Esophagus muscularis mucosa (tissue), 4 donors: Measurements from ENCODE around the gene WWOX. TPM values are rescaled to one million over a fixed set of nuclear protein-coding genes. Genes with fewer than 3 reads are reported as not detected.

ENCODE experiments used
- DNase-seq: peaks from one replicate; pipeline ENCODE4 v3.0.0-alpha.2; 2017; ENCODE audit errors: extremely low spot score
- H3K27ac ChIP-seq, 4 donors: fragments of 200-600 bp; sonication (generic); replicated peaks in 1 of 4; 1 replicate in 3 of 4; 2 replicates in 1 of 4; pipeline ENCODE4 v1.5.1; 2016 to 2019; ENCODE audit warnings: mild to moderate bottlenecking in 1 of 4
- H3K27me3 ChIP-seq, 4 donors: fragments of 200-600 bp; sonication (generic); one replicate each; pipeline versions ENCODE4 v1.5.1 to v1.6.0; 2016 to 2019
- H3K36me3 ChIP-seq, 4 donors: fragments of 200-600 bp; sonication (generic); one replicate each; pipeline ENCODE4 v1.5.1; 2016 to 2019
- H3K4me1 ChIP-seq, 4 donors: fragments of 200-600 bp; sonication (generic); one replicate each; pipeline ENCODE4 v1.5.1; 2016 to 2019
- H3K4me3 ChIP-seq, 4 donors: fragments of 200-600 bp; sonication (generic); 1 replicate in 2 of 4; 2 replicates in 2 of 4; pipeline ENCODE4 v1.5.1; 2016 to 2019; ENCODE audit warnings: mild to moderate bottlenecking in 4 of 4, moderate library complexity in 1 of 4
- H3K9me3 ChIP-seq, 4 donors: fragments of 200-600 bp; sonication (generic); 1 replicate in 3 of 4; 2 replicates in 1 of 4; pipeline ENCODE4 v1.5.1; 2016 to 2019
- EP300 ChIP-seq: sonication (generic); formaldehyde crosslinking; IDR thresholded peaks from one replicate; pipeline ENCODE4 v1.6.1; 2017; ENCODE audit warnings: antibody characterized with exemption
- POLR2A ChIP-seq: fragments of 450-650 bp; IDR thresholded peaks from one replicate; pipeline ENCODE4 v1.6.1; 2017; ENCODE audit warnings: antibody characterized with exemption, moderate library complexity, mild to moderate bottlenecking, low read depth
- POLR2AphosphoS5 ChIP-seq, 2 donors: sonication (generic); formaldehyde crosslinking; IDR thresholded peaks; one replicate each; pipeline ENCODE4 v1.6.1; 2017; ENCODE audit warnings: antibody characterized with exemption in 2 of 2
- WGBS: methylation state at CpG from one replicate; pipeline ENCODE4 v1.1.5; 2018; 5-methylcytosine and 5-hydroxymethylcytosine counted together
- intact Hi-C: fragments of 100-400 bp; cut with DNase I; formaldehyde crosslinking; loops from one replicate; pipeline ENCODE4 v1.15.1; 2023
- total RNA-seq, 4 donors: library from RNA; depleted of rRNA; stranded (reverse); fragments of >200 nt; gene quantifications; one replicate each; pipeline versions ENCODE4 v1.1.0 to v1.2.1, GENCODE V29; 2016
- TF ChIP-seq, protein P1 (sequence below), 3 experiments: fragments of 200-600 bp in 2 of 3; fragments of 450-650 bp in 1 of 3; sonication (generic) in 2 of 3; IDR thresholded peaks; one replicate each; pipeline ENCODE4 v1.5.1; 2017 to 2019; ENCODE audit warnings: antibody characterized with exemption in 3 of 3, mild to moderate bottlenecking in 2 of 3, moderate library complexity in 1 of 3

WWOX gene
- total RNA-seq, 4 donors from 2014 or later: 14.4 to 27.8 (median 15.4) TPM

DNA sequence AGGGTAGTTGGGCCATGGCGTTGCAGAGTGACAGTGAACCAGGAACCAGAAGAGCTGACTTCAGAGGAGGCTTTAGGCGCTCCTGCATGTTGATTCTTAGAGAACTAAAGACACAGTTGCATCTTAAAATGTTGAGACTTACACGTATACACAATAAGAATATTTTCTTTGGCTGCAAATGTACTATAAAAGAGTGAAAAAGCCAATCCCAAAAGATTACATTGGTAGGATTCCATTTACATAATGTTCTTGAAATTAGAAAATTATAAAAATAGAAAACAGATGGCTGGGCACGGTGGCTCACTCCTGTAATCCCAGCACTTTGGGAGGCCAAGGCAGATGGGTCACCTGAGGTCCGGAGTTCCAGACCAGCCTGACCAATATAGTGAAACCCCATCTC is 738.8 kb downstream of the WWOX start:
- 68% methylated on average over 5 of the region's 5 CpGs for WGBS
- H3K27me3 ChIP-seq: no peaks in the 10 kb centered on the region
- DNase-seq: no peak

DNA sequence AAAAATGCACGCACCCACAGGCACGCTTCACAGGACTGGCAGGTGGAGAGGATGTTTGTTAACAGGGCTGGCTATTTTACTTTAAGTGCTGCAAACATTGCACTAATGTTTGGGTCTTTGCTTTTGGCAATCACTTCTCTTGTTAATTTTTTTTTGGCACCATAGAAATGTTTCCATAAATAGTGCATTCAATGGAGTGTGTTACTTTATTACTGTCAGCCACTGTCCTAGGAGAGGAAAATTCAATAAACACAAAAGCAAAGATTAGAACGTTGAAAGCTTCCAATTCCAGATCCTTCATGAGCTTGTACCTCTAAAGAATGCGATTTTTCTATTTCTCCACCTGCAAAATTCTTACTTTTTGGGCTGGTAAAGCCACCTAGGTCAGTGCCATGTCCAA is 743.5 kb downstream of the WWOX start:
- DNase-seq: no peak
- intact Hi-C loops: no loop called here
- Histone ChIP-seq H3K36me3 (no peaks in the 10 kb centered on the region), H3K4me3 (no peak overlapping the region), H3K27me3 (no peaks in the 10 kb centered on the region), H3K27ac (no peak overlapping the region), H3K4me1 (peaks cover 19 to 27% (median 23%) of the 10 kb centered on the region in 4 donors), H3K9me3 (no peaks in the 10 kb centered on the region)
- 30% methylated on average over 4 of the region's 4 CpGs for WGBS
- TF ChIP-seq EP300 (no peak), POLR2A (no peak), POLR2AphosphoS5 (IDR thresholded peaks at IDR 0.05) (no peak)
- TF ChIP-seq, protein P1, sequence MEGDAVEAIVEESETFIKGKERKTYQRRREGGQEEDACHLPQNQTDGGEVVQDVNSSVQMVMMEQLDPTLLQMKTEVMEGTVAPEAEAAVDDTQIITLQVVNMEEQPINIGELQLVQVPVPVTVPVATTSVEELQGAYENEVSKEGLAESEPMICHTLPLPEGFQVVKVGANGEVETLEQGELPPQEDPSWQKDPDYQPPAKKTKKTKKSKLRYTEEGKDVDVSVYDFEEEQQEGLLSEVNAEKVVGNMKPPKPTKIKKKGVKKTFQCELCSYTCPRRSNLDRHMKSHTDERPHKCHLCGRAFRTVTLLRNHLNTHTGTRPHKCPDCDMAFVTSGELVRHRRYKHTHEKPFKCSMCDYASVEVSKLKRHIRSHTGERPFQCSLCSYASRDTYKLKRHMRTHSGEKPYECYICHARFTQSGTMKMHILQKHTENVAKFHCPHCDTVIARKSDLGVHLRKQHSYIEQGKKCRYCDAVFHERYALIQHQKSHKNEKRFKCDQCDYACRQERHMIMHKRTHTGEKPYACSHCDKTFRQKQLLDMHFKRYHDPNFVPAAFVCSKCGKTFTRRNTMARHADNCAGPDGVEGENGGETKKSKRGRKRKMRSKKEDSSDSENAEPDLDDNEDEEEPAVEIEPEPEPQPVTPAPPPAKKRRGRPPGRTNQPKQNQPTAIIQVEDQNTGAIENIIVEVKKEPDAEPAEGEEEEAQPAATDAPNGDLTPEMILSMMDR (IDR thresholded peaks at IDR 0.05): no peak

More for the DNA sequence above, 738.8 kb downstream of the WWOX start:
- Histone ChIP-seq H3K9me3 (no peaks in the 10 kb centered on the region), H3K4me1 (peaks cover 2 to 7% (median 7%) of the 10 kb centered on the region in 4 donors), H3K4me3 (no peak overlapping the region), H3K27ac (no peak overlapping the region), H3K36me3 (no peaks in the 10 kb centered on the region)
- TF ChIP-seq, protein P1 (IDR thresholded peaks at IDR 0.05): no peak
- TF ChIP-seq EP300 (no peak), POLR2AphosphoS5 (IDR thresholded peaks at IDR 0.05) (no peak), POLR2A (no peak)
- intact Hi-C loops: no loop called here

DNA sequence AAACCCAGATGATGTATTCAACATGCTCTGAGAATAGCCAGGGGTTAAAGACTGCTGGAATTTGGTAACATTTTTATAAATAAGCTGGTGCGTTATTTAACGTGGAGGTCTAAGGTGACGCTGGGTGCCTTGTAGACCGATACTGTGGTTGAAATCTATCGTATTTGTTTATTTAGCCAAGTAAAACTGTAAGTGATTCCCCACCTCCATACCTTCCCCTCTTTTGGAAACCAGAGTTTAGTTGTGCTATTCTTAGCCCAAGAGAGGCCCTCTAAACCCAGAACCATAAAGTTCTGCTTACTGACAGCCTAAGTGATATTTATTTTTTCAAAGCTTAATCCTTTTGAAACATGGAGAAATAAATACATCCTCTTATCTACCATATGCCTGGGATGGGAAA is 744.5 kb downstream of the WWOX start:
- 70% methylated on average over 5 of the region's 5 CpGs for WGBS
- Histone ChIP-seq H3K36me3 (no peaks in the 10 kb centered on the region), H3K27me3 (no peaks in the 10 kb centered on the region), H3K4me3 (no peak overlapping the region), H3K9me3 (no peaks in the 10 kb centered on the region), H3K27ac (no peak overlapping the region), H3K4me1 (peaks cover 19 to 27% (median 23%) of the 10 kb centered on the region in 4 donors)
- no peak for DNase-seq
- intact Hi-C loops: no loop called here
- no peak for TF ChIP-seq POLR2AphosphoS5 (IDR thresholded peaks at IDR 0.05)
- no peak for TF ChIP-seq POLR2A
- TF ChIP-seq, protein P1 (IDR thresholded peaks at IDR 0.05): no peak
- TF ChIP-seq EP300: no peak

DNA sequence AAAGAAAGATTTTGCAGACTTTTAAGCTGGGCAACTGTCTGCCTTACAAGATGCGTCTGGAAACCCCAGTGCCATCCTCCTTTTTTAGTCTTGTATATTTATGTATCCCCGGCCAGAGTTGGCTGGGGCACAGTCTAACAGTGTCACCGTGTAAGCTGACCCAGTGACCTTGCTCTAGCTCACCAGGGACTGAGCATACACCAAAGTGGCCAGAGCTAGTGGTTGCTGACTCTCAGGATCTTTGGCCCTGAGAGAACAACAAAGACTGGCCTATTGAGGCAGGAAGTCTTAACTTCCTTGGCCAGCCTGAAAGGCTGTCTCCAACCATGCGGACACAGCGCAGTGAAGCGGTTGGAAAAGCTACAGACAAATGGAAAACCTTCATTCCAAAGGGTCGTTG is 745.2 kb downstream of the WWOX start:
- WGBS: 48% methylated on average over 7 of the region's 7 CpGs
- no peak for TF ChIP-seq POLR2AphosphoS5 (IDR thresholded peaks at IDR 0.05)
- TF ChIP-seq, protein P1 (IDR thresholded peaks at IDR 0.05): no peak
- Histone ChIP-seq H3K27me3 (no peaks in the 10 kb centered on the region), H3K9me3 (no peaks in the 10 kb centered on the region), H3K4me3 (no peak overlapping the region), H3K4me1 (peaks cover 19 to 27% (median 23%) of the 10 kb centered on the region in 4 donors), H3K27ac (no peak overlapping the region), H3K36me3 (no peaks in the 10 kb centered on the region)
- intact Hi-C loops: no loop called here
- DNase-seq: no peak

DNA sequence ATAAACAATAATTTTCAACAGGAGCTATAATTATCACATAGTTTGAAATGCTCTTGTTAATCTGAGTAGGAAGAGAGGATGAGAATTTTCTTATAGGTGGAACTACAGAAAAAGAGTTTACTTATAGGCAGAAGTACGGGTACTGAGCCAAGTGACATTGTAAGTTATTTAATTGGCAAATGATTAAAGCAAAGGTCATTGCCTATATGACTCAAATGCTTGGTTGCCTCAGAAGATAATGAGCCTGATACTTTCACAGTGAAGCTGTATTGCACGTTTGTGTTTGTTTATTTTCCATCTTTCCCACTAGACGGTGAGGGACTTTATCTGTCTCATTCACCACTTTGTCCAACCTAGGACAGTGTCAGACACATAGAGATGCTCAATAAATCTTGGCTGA is 751.8 kb downstream of the WWOX start:
- no peaks in the 10 kb centered on the region for H3K4me1 ChIP-seq
- no peak for DNase-seq
- H3K27me3 ChIP-seq: no peaks in the 10 kb centered on the region
- WGBS: 47% methylated on average over 3 of the region's 3 CpGs
- no peak overlapping the region for H3K4me3 ChIP-seq
- no peaks in the 10 kb centered on the region for H3K36me3 ChIP-seq
- no peak overlapping the region for H3K27ac ChIP-seq
- TF ChIP-seq POLR2A: no peak
- no peak for TF ChIP-seq POLR2AphosphoS5 (IDR thresholded peaks at IDR 0.05)
- TF ChIP-seq, protein P1 (IDR thresholded peaks at IDR 0.05): no peak
- TF ChIP-seq EP300: no peak
- intact Hi-C loops: no loop called here
- no peaks in the 10 kb centered on the region for H3K9me3 ChIP-seq
